Measurements from ENCODE around the gene SDK1. TPM values are rescaled to one million over a fixed set of nuclear protein-coding genes. Genes with fewer than 3 reads are reported as not detected.
A peak's percentile ranks its signal among the peaks of the same experiment; 100 is the strongest.

The SDK1 gene
- total and polyA plus RNA-seq, 8 donors = 1.6 to 11.2 (median 6.6) TPM

- TF ChIP-seq EP300 (IDR thresholded peaks at IDR 0.05) = no peak
- no peak for TF ChIP-seq CTCF (IDR thresholded peaks at IDR 0.05)
- Histone ChIP-seq H3K27ac (no peak overlapping the region), H3K9me3 (no peaks in the 10 kb centered on the region), H3K36me3 (no peaks in the 10 kb centered on the region), H3K4me1 (no peaks in the 10 kb centered on the region), H3K4me3 (no peak overlapping the region), H3K27me3 (no peaks in the 10 kb centered on the region)
- peak in 1 of 2 donors; percentile 48 for DNase-seq
- intact Hi-C loops (cut with DNase I; ENCODE audit: low total_unique reads) = loop anchor here (10.0 kb wide), 1 partner anchor 1007 kb away; no protein-coding TSS in a partner anchor
- WGBS, 5 donors = 83 to 92% (median 86%) methylated on average over 7 of the region's 7 CpGs
These were observed 591.1 kb downstream of the SDK1 start for GRCh38 chr7:3892157-3892556.

GRCh38 chr7:3892686-3893085 lies 591.6 kb downstream of the SDK1 start:
- WGBS, 5 donors = 80 to 85% (median 82%) methylated on average over 11 of the region's 11 CpGs
- Histone ChIP-seq H3K36me3 (no peaks in the 10 kb centered on the region), H3K4me3 (no peak overlapping the region), H3K27me3 (no peaks in the 10 kb centered on the region), H3K9me3 (no peaks in the 10 kb centered on the region), H3K4me1 (no peaks in the 10 kb centered on the region), H3K27ac (no peak overlapping the region)
- TF ChIP-seq POLR2A (IDR thresholded peaks at IDR 0.05) = no peak
- no peak for TF ChIP-seq CTCF (IDR thresholded peaks at IDR 0.05)
- no peak for TF ChIP-seq POLR2AphosphoS5 (IDR thresholded peaks at IDR 0.05)
- no peak for TF ChIP-seq EP300 (IDR thresholded peaks at IDR 0.05)
- DNase-seq = no peak
- intact Hi-C loops (cut with DNase I; ENCODE audit: low total_unique reads) = loop anchor here (10.0 kb wide), 1 partner anchor 1008 kb away; no protein-coding TSS in a partner anchor

- intact Hi-C loops (cut with DNase I; ENCODE audit: low total_unique reads) = loop anchor here (10.0 kb wide), 1 partner anchor 1008 kb away; no protein-coding TSS in a partner anchor
- 79 to 83% (median 81%) methylated on average over 12 of the region's 12 CpGs for WGBS, 5 donors
- no peak overlapping the region for H3K4me3 ChIP-seq
- H3K27me3 ChIP-seq = no peaks in the 10 kb centered on the region
- no peak for DNase-seq
- TF ChIP-seq POLR2AphosphoS5 (IDR thresholded peaks at IDR 0.05) (no peak), POLR2A (IDR thresholded peaks at IDR 0.05) (no peak), CTCF (IDR thresholded peaks at IDR 0.05) (no peak), EP300 (IDR thresholded peaks at IDR 0.05) (no peak)
- no peaks in the 10 kb centered on the region for H3K36me3 ChIP-seq
- no peaks in the 10 kb centered on the region for H3K4me1 ChIP-seq
- H3K27ac ChIP-seq = no peak overlapping the region
- no peaks in the 10 kb centered on the region for H3K9me3 ChIP-seq
These were observed 592.2 kb downstream of the SDK1 start for GRCh38 chr7:3893151-3893788.

GRCh38 chr7:3893789-3894153 lies 592.7 kb downstream of the SDK1 start:
- TF ChIP-seq CTCF (IDR thresholded peaks at IDR 0.05) (no peak), EP300 (IDR thresholded peaks at IDR 0.05) (no peak), POLR2A (IDR thresholded peaks at IDR 0.05) (no peak), POLR2AphosphoS5 (IDR thresholded peaks at IDR 0.05) (no peak)
- Histone ChIP-seq H3K27ac (no peak overlapping the region), H3K4me3 (no peak overlapping the region), H3K4me1 (no peaks in the 10 kb centered on the region), H3K9me3 (no peaks in the 10 kb centered on the region), H3K36me3 (no peaks in the 10 kb centered on the region), H3K27me3 (no peaks in the 10 kb centered on the region)
- 69 to 80% (median 72%) methylated on average over 4 of the region's 4 CpGs for WGBS, 5 donors
- intact Hi-C loops (cut with DNase I; ENCODE audit: low total_unique reads) = loop anchor here (10.0 kb wide), 1 partner anchor 1009 kb away; no protein-coding TSS in a partner anchor
- no peak for DNase-seq
